Endothelial cell of umbilical vein (primary cell): ENCODE data around the gene TCP11L2.

ENCODE experiments used
- EZH2 ChIP-seq: IDR thresholded peaks from 2 replicates; pipeline ENCODE4 v1.6.1; 2012; ENCODE audit warnings: borderline replicate concordance, low read depth, mild to moderate bottlenecking, moderate library complexity, low read length, inconsistent platforms; ENCODE audit not compliant: severe bottlenecking
- GATA2 ChIP-seq: IDR thresholded peaks from 2 replicates; pipeline ENCODE4 v1.7.0; 2011; ENCODE audit warnings: low read depth, mild to moderate bottlenecking, moderate library complexity, mixed read lengths, low read length; ENCODE audit not compliant: insufficient read length, insufficient read depth
- POLR2A ChIP-seq: IDR thresholded peaks from 2 replicates; pipeline ENCODE4 v1.6.1; 2012; ENCODE audit warnings: low read depth, mild to moderate bottlenecking, control low read depth, low read length
- POLR2AphosphoS5 ChIP-seq: IDR thresholded peaks from 2 replicates; pipeline ENCODE4 v1.6.1; 2012; ENCODE audit warnings: low read depth, mild to moderate bottlenecking, control low read depth, low read length, moderate library complexity; ENCODE audit not compliant: insufficient read depth
- TF ChIP-seq, protein P1 (sequence below), 2 donors: IDR thresholded peaks; 1 replicate in 1 of 2; 2 replicates in 1 of 2; pipeline ENCODE4 v1.5.1; 2011; ENCODE audit warnings: low read length in 2 of 2, mild to moderate bottlenecking in 2 of 2, moderate library complexity in 2 of 2, control low read depth in 1 of 2, inconsistent platforms in 1 of 2, low read depth in 1 of 2; ENCODE audit not compliant: insufficient read depth in 1 of 2; ENCODE audit errors: extremely low read depth in 1 of 2
- TF ChIP-seq, protein P2 (sequence below): IDR thresholded peaks from 2 replicates; pipeline ENCODE4 v1.6.1; 2011; ENCODE audit not compliant: insufficient read depth, insufficient read length

DNA sequence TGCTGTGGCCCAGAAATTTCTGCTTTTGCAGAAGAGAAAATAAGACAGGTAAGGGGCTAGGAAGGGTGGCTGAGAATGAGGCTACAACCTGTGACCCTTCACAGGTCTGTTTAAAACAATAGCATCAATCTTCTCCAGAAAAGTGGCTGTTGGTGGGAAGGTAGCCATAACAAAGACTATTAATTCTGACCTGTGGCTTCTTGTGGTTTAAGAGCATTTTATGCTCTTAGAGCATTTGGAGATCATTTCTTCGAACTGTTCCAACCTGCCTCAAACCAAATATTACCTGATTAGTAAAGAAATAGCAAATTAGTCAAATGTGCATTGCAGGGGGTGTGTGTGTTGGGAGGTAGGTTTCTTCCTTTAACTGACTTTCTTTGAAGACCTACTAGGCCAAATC lies 15.2 kb upstream of the TCP11L2 start:
- TF ChIP-seq, protein P1, sequence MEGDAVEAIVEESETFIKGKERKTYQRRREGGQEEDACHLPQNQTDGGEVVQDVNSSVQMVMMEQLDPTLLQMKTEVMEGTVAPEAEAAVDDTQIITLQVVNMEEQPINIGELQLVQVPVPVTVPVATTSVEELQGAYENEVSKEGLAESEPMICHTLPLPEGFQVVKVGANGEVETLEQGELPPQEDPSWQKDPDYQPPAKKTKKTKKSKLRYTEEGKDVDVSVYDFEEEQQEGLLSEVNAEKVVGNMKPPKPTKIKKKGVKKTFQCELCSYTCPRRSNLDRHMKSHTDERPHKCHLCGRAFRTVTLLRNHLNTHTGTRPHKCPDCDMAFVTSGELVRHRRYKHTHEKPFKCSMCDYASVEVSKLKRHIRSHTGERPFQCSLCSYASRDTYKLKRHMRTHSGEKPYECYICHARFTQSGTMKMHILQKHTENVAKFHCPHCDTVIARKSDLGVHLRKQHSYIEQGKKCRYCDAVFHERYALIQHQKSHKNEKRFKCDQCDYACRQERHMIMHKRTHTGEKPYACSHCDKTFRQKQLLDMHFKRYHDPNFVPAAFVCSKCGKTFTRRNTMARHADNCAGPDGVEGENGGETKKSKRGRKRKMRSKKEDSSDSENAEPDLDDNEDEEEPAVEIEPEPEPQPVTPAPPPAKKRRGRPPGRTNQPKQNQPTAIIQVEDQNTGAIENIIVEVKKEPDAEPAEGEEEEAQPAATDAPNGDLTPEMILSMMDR (IDR thresholded peaks at IDR 0.05; ENCODE audit: extremely low read depth in 1 of 2, insufficient read depth in 1 of 2, low read depth in 1 of 2, low read length in 2 of 2) = no peak
- TF ChIP-seq GATA2 (no peak), EZH2 (no peak), POLR2AphosphoS5 (no peak), POLR2A (no peak)
- TF ChIP-seq, protein P2, sequence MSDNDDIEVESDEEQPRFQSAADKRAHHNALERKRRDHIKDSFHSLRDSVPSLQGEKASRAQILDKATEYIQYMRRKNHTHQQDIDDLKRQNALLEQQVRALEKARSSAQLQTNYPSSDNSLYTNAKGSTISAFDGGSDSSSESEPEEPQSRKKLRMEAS = no peak
